Measurements from ENCODE around the gene PHKA2.

DNA sequence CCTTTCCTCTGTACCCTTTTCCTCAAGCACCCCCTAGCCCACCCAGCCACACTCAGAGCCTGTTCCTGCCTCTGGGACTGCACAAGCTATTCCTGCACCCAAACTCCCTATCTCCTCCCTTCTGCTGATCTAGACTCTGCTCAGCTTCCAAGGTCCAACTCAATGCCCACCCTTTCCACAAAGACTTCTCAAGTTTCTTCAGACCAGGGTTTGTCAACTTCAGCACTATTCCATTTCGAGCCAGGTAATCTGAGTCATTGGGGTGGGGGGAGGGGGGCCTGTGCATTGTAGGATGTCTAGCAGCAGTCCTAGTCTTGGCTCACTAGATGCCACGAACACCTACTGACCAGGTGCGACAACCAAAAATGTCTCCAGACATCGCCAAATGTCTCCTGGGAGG is 37.3 kb downstream of the PHKA2 start:
- TF ChIP-seq JUND (IDR thresholded peaks at IDR 0.05), result no peak
- TF ChIP-seq RAD21 (IDR thresholded peaks at IDR 0.05), result no peak
- TF ChIP-seq, protein P1, sequence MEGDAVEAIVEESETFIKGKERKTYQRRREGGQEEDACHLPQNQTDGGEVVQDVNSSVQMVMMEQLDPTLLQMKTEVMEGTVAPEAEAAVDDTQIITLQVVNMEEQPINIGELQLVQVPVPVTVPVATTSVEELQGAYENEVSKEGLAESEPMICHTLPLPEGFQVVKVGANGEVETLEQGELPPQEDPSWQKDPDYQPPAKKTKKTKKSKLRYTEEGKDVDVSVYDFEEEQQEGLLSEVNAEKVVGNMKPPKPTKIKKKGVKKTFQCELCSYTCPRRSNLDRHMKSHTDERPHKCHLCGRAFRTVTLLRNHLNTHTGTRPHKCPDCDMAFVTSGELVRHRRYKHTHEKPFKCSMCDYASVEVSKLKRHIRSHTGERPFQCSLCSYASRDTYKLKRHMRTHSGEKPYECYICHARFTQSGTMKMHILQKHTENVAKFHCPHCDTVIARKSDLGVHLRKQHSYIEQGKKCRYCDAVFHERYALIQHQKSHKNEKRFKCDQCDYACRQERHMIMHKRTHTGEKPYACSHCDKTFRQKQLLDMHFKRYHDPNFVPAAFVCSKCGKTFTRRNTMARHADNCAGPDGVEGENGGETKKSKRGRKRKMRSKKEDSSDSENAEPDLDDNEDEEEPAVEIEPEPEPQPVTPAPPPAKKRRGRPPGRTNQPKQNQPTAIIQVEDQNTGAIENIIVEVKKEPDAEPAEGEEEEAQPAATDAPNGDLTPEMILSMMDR (IDR thresholded peaks at IDR 0.05; ENCODE audit: low read depth, low read length, missing input control), result no peak
- TF ChIP-seq, protein P2, sequence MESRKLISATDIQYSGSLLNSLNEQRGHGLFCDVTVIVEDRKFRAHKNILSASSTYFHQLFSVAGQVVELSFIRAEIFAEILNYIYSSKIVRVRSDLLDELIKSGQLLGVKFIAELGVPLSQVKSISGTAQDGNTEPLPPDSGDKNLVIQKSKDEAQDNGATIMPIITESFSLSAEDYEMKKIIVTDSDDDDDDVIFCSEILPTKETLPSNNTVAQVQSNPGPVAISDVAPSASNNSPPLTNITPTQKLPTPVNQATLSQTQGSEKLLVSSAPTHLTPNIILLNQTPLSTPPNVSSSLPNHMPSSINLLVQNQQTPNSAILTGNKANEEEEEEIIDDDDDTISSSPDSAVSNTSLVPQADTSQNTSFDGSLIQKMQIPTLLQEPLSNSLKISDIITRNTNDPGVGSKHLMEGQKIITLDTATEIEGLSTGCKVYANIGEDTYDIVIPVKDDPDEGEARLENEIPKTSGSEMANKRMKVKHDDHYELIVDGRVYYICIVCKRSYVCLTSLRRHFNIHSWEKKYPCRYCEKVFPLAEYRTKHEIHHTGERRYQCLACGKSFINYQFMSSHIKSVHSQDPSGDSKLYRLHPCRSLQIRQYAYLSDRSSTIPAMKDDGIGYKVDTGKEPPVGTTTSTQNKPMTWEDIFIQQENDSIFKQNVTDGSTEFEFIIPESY (IDR thresholded peaks at IDR 0.05), result no peak
- TF ChIP-seq, protein P3, sequence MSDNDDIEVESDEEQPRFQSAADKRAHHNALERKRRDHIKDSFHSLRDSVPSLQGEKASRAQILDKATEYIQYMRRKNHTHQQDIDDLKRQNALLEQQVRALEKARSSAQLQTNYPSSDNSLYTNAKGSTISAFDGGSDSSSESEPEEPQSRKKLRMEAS (IDR thresholded peaks at IDR 0.05), result no peak
- TF ChIP-seq TAF1 (conservative IDR thresholded peaks at IDR 0.05), result no peak
- no peak for TF ChIP-seq YY1 (IDR thresholded peaks at IDR 0.05)

Measured in liver (tissue), 3 donors.